Bronchial epithelial cell (primary cell): ENCODE measurements around the gene ANO4. TPM values are rescaled to one million over a fixed set of nuclear protein-coding genes. Genes with fewer than 3 reads are reported as not detected.

Experiments used
- DNase-seq: peaks from one replicate; pipeline ENCODE4 v3.0.0-alpha.2; 2010; ENCODE audit warnings: low read depth
- FAIRE-seq: peaks from 2 replicates; lab custom pipeline; 2011; peaks lifted over from hg19 to GRCh38; lab: Jason Lieb, UNC
- H3K27me3 ChIP-seq: 2 replicates; pipeline ENCODE4 v1.5.1; 2011; ENCODE audit warnings: low read length; ENCODE audit not compliant: control insufficient read depth, insufficient read depth
- H3K36me3 ChIP-seq: 2 replicates; pipeline ENCODE4 v1.5.1; 2011; ENCODE audit warnings: low read length; ENCODE audit not compliant: control insufficient read depth, insufficient read depth
- H3K4me3 ChIP-seq: 2 replicates; pipeline ENCODE4 v1.5.1; 2011; ENCODE audit warnings: mild to moderate bottlenecking, low read depth, low read length, control low read depth
- total RNA-seq: library from RNA; depleted of rRNA; stranded (reverse); fragments of >200 nt; gene quantifications from 2 replicates; pipeline ENCODE4 v1.2.1, GENCODE V29; 2014
- TF ChIP-seq, protein P1 (sequence below): IDR thresholded peaks from 2 replicates; pipeline ENCODE4 v1.5.1; 2011; ENCODE audit warnings: mild to moderate bottlenecking, moderate library complexity, low read length, control low read depth, inconsistent platforms; ENCODE audit not compliant: insufficient read depth, severe bottlenecking

Gene ANO4
- total RNA-seq, 1 donor from 2014 or later = 2.4 TPM

DNA sequence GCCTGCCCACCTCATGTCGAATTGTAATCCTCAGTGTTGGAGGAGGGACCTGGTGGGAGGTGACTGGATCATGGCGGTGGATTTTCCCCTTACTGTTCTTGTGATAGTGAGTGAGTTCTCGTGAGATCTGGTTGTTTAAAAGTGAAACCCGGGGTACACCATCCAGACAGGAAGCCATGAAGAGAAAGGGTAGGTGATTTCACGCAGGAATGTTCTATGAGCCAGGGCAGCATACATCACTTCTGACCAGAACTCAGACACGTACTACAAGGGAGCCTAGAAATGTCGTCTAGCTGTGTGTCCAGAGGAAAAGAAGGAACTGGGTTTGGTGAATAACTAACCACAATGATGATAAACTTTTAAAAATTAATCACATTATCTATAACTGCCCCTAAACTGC lies 80.6 kb downstream of the ANO4 start:
- Histone ChIP-seq H3K4me3 (no peak overlapping the region), H3K36me3 (no peaks in the 10 kb centered on the region), H3K27me3 (no peaks in the 10 kb centered on the region)
- no peak for DNase-seq
- TF ChIP-seq, protein P1, sequence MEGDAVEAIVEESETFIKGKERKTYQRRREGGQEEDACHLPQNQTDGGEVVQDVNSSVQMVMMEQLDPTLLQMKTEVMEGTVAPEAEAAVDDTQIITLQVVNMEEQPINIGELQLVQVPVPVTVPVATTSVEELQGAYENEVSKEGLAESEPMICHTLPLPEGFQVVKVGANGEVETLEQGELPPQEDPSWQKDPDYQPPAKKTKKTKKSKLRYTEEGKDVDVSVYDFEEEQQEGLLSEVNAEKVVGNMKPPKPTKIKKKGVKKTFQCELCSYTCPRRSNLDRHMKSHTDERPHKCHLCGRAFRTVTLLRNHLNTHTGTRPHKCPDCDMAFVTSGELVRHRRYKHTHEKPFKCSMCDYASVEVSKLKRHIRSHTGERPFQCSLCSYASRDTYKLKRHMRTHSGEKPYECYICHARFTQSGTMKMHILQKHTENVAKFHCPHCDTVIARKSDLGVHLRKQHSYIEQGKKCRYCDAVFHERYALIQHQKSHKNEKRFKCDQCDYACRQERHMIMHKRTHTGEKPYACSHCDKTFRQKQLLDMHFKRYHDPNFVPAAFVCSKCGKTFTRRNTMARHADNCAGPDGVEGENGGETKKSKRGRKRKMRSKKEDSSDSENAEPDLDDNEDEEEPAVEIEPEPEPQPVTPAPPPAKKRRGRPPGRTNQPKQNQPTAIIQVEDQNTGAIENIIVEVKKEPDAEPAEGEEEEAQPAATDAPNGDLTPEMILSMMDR = no peak
- FAIRE-seq = no peak

DNA sequence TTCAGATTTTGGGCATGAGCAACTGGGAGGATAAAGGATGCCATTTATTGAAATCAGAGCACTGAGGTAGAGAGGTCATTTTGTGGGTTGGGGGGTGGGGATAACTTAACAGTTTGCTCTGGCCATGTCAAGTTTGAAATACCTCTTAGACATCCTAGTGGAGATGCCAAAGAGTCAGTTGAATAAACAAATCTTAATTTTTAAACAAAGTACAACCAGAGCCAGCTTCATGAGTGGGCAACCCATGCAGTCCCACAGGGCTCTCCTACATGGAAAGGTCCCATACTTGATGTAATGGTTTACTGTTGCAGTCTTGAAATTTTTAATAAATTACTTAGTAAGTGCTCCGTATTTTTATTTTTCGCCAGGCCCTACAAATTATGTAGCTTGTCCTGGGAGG lies 81.2 kb downstream of the ANO4 start:
- H3K27me3 ChIP-seq = no peaks in the 10 kb centered on the region
- DNase-seq (no peak), FAIRE-seq (no peak)
- no peaks in the 10 kb centered on the region for H3K36me3 ChIP-seq
- TF ChIP-seq, protein P1 = no peak
- H3K4me3 ChIP-seq = no peak overlapping the region

DNA sequence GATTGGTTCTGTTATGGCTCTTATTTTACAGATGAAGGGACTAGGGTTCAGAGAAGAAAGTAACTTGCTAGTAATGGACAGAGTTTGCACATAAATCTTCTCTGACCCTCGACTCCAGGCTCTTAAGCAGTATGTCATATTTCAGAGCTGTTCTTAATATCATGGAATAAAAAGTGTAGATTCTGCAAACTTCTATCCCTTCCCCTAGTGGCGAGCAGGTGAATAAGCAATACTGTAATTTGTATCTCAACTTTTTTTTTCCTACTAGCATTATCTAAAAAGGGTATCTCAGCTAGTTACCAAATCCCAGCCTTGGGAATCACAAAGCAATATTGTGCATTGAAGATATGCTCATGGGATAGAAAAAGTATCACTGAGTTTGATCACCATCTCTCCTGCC lies 83.2 kb downstream of the ANO4 start:
- FAIRE-seq = peak; percentile 52
- Histone ChIP-seq H3K36me3 (no peaks in the 10 kb centered on the region), H3K27me3 (no peaks in the 10 kb centered on the region), H3K4me3 (no peak overlapping the region)
- TF ChIP-seq, protein P1 = peak; percentile 27
- DNase-seq = no peak

DNA sequence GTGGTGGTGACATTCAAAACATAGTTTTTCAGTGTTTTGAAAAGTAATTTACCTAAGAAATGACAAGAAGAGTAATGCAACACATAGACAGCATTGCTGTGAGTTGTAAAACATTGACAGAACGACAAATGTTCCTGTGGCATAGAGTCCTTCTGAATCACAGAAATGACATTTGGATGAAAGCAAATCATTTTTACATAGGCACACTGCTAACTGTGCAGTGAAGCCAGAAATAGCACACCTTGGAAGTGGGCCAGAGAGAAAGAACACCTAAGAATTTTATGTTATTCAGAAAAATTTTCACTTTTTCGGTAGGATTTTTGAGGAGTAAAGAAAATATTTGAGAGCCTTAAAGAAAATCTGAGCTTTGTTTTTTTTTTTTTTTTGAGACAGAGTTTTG lies 100.6 kb downstream of the ANO4 start:
- Histone ChIP-seq H3K4me3 (no peak overlapping the region), H3K27me3 (no peaks in the 10 kb centered on the region), H3K36me3 (no peaks in the 10 kb centered on the region)
- TF ChIP-seq, protein P1 = no peak
- DNase-seq (no peak), FAIRE-seq (no peak)

DNA sequence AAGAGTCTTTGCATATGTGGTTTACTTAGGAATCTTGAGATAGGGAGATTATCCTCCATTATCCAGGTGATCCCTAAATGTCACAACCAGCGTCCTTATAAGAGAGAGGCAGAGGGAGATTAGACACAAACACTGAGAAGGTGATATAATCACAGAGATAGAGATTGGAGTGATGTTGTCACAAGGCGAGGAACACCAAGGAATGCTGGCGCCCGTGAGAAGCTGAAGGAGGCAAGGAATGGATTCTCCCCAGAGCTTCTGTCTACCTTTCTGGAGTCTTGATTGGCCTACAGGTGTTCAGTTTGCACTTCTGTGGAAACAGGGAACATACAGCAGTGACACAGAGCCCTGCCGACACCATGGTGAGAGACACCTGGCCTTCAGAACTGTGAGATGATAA lies 101.6 kb downstream of the ANO4 start:
- Histone ChIP-seq H3K4me3 (no peak overlapping the region), H3K36me3 (no peaks in the 10 kb centered on the region), H3K27me3 (no peaks in the 10 kb centered on the region)
- TF ChIP-seq, protein P1 = no peak
- DNase-seq (no peak), FAIRE-seq (peak; percentile 13)

DNA sequence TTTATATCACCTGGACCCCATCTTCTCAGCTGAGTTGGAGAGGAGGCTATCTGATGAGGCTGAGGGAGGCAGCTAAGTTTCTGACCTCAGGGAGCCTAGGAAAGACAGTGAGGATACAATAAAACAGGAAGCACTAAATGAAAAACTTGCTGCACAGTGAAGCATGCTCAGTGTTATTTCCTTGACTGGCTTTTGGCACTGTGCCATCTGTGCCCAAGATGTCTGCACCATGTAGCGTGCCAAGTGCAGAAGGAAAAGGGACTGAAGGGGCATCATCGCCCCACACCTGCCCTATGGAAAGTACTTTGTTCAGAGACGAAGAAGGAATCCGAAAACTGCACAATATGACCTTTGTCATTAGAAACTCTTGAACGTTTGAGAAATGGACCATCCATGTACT lies 102.7 kb downstream of the ANO4 start:
- no peak overlapping the region for H3K4me3 ChIP-seq
- TF ChIP-seq, protein P1 = no peak
- FAIRE-seq (no peak), DNase-seq (no peak)
- no peaks in the 10 kb centered on the region for H3K36me3 ChIP-seq
- H3K27me3 ChIP-seq = no peaks in the 10 kb centered on the region
